ENCODE data around the gene LDLRAD4.

Gene LDLRAD4

GRCh38 chr18:13378150-13378549 lies 159.6 kb downstream of the LDLRAD4 start:
- DNase-seq (ENCODE audit: low read depth in 1 of 2, low spot score in 1 of 2) = no peak
- no peak overlapping the region for H3K27ac ChIP-seq (replicated peaks)
- H3K27me3 ChIP-seq (ENCODE audit: insufficient read depth, poor library complexity, severe bottlenecking) = no peaks in the 10 kb centered on the region
- no peak overlapping the region for H3K4me3 ChIP-seq (replicated peaks; ENCODE audit: insufficient read depth, low read length)
- no peak for TF ChIP-seq POLR2AphosphoS5 (IDR thresholded peaks at IDR 0.05; ENCODE audit: low read depth)
- no peak for TF ChIP-seq GABPA (IDR thresholded peaks at IDR 0.05; ENCODE audit: low read depth)
- TF ChIP-seq REST (IDR thresholded peaks at IDR 0.05; ENCODE audit: insufficient replicate concordance, low read depth) = no peak
- no peak for TF ChIP-seq CTCF (IDR thresholded peaks at IDR 0.05; ENCODE audit: insufficient read depth, low read length)
- TF ChIP-seq SPI1 (IDR thresholded peaks at IDR 0.05; ENCODE audit: borderline replicate concordance, low read depth) = no peak

- Histone ChIP-seq H3K4me3 (replicated peaks; ENCODE audit: insufficient read depth, low read length) (no peak overlapping the region), H3K27me3 (ENCODE audit: insufficient read depth, poor library complexity, severe bottlenecking) (no peaks in the 10 kb centered on the region), H3K27ac (replicated peaks) (no peak overlapping the region)
- TF ChIP-seq POLR2AphosphoS5 (IDR thresholded peaks at IDR 0.05; ENCODE audit: low read depth) (no peak), CTCF (IDR thresholded peaks at IDR 0.05; ENCODE audit: insufficient read depth, low read length) (no peak), REST (IDR thresholded peaks at IDR 0.05; ENCODE audit: insufficient replicate concordance, low read depth) (no peak), SPI1 (IDR thresholded peaks at IDR 0.05; ENCODE audit: borderline replicate concordance, low read depth) (no peak), GABPA (IDR thresholded peaks at IDR 0.05; ENCODE audit: low read depth) (no peak)
- DNase-seq (ENCODE audit: low read depth in 1 of 2, low spot score in 1 of 2) = no peak
Measured at GRCh38 chr18:13379062-13379865, 160.7 kb downstream of the LDLRAD4 start.

- DNase-seq (ENCODE audit: low read depth in 1 of 2, low spot score in 1 of 2) = no peak
- no peak overlapping the region for H3K4me3 ChIP-seq (replicated peaks; ENCODE audit: insufficient read depth, low read length)
- no peak overlapping the region for H3K27ac ChIP-seq (replicated peaks)
- H3K27me3 ChIP-seq (ENCODE audit: insufficient read depth, poor library complexity, severe bottlenecking) = no peaks in the 10 kb centered on the region
- TF ChIP-seq POLR2AphosphoS5 (IDR thresholded peaks at IDR 0.05; ENCODE audit: low read depth) = no peak
- TF ChIP-seq REST (IDR thresholded peaks at IDR 0.05; ENCODE audit: insufficient replicate concordance, low read depth) = no peak
- no peak for TF ChIP-seq GABPA (IDR thresholded peaks at IDR 0.05; ENCODE audit: low read depth)
- TF ChIP-seq SPI1 (IDR thresholded peaks at IDR 0.05; ENCODE audit: borderline replicate concordance, low read depth) = no peak
- no peak for TF ChIP-seq CTCF (IDR thresholded peaks at IDR 0.05; ENCODE audit: insufficient read depth, low read length)
Measured at GRCh38 chr18:13379930-13380690, 161.6 kb downstream of the LDLRAD4 start.

Measured in HL-60 (cell line).